GM13976 (cell line): ENCODE data around the gene NEIL1.
"Not testable (repeated sequence)": the region's sequence is repeated elsewhere in the genome, so short reads cannot be mapped to it uniquely, and the experiment has no call there.

ENCODE experiments used
- DNase-seq: peaks from one replicate; pipeline ENCODE4 v3.0.0; 2012; ENCODE audit warnings: low spot score
- in situ Hi-C: fragments of 300-500 bp; cut with MboI; formaldehyde crosslinking; loops from one replicate; pipeline ENCODE4 v1.12.0; 2022; ENCODE audit warnings: low sequenced_read_pairs, mixed read lengths, inconsistent platforms; ENCODE audit not compliant: unreplicated experiment
- TF ChIP-seq, protein P1 (sequence below): IDR thresholded peaks from 2 replicates; pipeline ENCODE4 v1.5.1; 2012; ENCODE audit warnings: borderline replicate concordance, mild to moderate bottlenecking; ENCODE audit not compliant: insufficient read depth; ENCODE audit errors: extremely low read depth, missing control alignments, control extremely low read depth

The NEIL1 gene

DNA sequence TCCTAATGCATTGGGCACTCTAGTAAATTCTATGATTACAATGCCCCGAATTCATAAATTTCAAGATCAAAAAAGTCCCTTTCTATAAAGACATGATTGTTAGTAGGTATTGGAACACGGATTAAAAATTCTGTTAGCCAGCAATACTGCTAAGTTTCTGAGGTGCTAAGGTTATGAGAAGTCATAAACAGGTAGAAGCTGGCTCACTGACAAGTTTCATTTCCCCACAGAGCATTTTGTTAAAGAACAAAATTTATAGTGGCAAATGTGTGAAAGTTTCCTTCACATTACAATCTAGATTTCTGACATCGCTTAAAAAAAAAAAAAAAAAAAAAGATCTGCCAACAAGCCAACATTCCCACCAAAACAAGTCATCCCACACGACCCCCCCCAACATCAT, 33.9 kb downstream of the NEIL1 start:
- no peak for DNase-seq
- TF ChIP-seq, protein P1, sequence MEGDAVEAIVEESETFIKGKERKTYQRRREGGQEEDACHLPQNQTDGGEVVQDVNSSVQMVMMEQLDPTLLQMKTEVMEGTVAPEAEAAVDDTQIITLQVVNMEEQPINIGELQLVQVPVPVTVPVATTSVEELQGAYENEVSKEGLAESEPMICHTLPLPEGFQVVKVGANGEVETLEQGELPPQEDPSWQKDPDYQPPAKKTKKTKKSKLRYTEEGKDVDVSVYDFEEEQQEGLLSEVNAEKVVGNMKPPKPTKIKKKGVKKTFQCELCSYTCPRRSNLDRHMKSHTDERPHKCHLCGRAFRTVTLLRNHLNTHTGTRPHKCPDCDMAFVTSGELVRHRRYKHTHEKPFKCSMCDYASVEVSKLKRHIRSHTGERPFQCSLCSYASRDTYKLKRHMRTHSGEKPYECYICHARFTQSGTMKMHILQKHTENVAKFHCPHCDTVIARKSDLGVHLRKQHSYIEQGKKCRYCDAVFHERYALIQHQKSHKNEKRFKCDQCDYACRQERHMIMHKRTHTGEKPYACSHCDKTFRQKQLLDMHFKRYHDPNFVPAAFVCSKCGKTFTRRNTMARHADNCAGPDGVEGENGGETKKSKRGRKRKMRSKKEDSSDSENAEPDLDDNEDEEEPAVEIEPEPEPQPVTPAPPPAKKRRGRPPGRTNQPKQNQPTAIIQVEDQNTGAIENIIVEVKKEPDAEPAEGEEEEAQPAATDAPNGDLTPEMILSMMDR, result no peak
- in situ Hi-C loops, result no loop called here

DNA sequence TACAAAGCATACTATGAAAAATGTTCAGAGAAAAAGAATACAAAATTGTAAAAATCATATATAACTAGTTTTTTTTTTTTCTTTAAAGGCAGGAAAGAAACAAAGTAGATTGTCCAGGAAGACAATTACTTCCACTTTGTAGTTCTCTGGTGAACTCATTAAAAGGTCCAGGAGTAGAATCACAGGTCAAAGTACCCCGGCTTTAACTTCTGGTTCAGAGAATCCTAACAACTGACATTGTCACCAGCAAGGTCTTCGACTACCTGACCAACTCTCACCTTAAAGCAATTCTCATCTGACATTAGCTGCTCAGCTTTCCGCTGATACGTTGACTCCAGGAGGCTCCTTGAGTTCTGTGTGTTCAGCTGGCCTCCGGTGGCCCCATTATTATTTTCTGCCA, 37.1 kb downstream of the NEIL1 start:
- DNase-seq, in situ Hi-C loops: not testable (repeated sequence)

DNA sequence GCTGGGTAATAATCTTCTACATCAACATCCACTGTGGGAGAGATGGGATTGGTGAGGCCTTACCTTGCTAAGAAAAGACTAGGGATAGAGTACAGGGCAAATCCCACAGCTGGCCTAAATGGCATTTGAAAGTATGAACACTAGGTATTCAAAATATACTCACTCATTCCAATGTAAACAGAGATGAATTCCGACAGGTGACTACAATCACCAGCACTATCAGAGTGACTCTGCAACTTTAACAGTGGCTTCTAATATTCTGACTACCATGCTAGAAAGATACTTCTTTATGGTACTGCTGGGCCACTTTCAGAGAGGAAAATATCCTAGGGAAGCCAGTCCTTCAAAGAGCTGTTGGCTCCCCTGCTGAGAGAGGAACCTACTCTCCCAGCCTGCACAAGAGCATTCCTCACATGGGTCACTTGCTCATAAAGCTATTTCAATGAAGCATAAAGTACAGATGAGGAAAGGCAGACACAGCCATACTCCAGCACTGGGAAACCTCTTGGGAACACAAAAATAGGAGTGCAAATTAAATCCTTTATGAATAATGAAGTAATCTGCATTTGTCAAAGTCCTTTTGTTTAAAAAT, 43.0 kb downstream of the NEIL1 start:
- DNase-seq, result no peak
- in situ Hi-C loops, result no loop called here
- TF ChIP-seq, protein P1, result no peak

DNA sequence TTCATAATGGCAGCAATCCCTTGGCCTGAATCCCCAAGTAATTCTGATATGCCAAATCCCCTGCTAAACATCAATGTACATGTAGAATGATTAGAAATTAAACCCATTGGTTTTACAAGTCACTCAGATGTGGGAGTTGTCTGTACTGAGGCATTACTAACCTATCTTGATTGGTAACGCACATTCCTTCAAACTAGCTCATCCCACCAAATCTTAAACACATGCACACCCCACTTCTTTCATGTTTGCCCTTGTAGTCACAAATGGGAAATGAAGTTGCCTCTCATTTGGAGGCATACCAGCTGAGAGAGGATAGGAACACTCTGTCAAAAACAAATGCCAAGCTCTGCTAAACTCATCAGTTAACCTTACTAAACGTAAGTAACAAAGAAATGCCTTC, 50.7 kb downstream of the NEIL1 start:
- in situ Hi-C loops, result no loop called here
- TF ChIP-seq, protein P1, result no peak
- no peak for DNase-seq

DNA sequence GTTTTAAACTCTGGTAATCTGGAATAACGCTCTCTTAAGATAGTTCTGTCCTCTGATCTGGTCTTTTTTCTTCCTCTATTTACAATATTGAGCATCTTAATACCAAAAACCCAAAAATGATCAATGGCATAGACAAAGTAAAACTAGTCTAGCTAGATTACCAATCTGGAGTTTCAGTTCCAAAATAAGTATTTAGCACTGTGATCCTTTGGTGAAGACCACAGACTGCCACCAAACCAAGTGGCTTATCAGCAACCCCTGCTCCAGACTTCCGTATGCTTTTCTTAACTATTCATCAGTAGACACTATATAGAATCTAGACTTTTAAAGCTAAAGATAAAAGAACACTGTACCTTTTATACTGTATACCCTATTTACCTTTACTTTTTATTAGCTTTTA, 57.1 kb downstream of the NEIL1 start:
- TF ChIP-seq, protein P1, result no peak
- in situ Hi-C loops, result no loop called here
- no peak for DNase-seq
